Kidney glomerular epithelial cell (primary cell): ENCODE measurements around the gene ZNF385B.
"Not testable (repeated sequence)": the region's sequence is repeated elsewhere in the genome, so short reads cannot be mapped to it uniquely, and the experiment has no call there.

Experiments
- DNase-seq: peaks from one replicate; lab custom pipeline; 2025; lab: John Stamatoyannopoulos, UW

Gene ZNF385B

GRCh38 chr2:179488563-179488962 lies 372.8 kb downstream of the ZNF385B start:
- DNase-seq: no peak

- DNase-seq: no peak
Observed at GRCh38 chr2:179487010-179487731, 374.2 kb downstream of the ZNF385B start.

- no peak for DNase-seq
Observed at GRCh38 chr2:179483131-179483530, 378.3 kb downstream of the ZNF385B start.

- no peak for DNase-seq
Observed at GRCh38 chr2:179479947-179480346, 381.5 kb downstream of the ZNF385B start.

GRCh38 chr2:179478771-179479170 lies 382.6 kb downstream of the ZNF385B start:
- DNase-seq: no peak

- no peak for DNase-seq
Observed at GRCh38 chr2:179470992-179471391, 390.4 kb downstream of the ZNF385B start.

- DNase-seq: no peak
Observed at GRCh38 chr2:179470089-179470488, 391.3 kb downstream of the ZNF385B start.

GRCh38 chr2:179467960-179468359 lies 393.5 kb downstream of the ZNF385B start:
- DNase-seq: no peak

GRCh38 chr2:179467111-179467510 lies 394.3 kb downstream of the ZNF385B start:
- no peak for DNase-seq

- no peak for DNase-seq
Observed at GRCh38 chr2:179461420-179461819, 400.0 kb downstream of the ZNF385B start.

GRCh38 chr2:179460181-179460929 lies 401.1 kb downstream of the ZNF385B start:
- DNase-seq: peak; percentile 85

- DNase-seq: not testable (repeated sequence)
Observed at GRCh38 chr2:179458113-179458512, 403.3 kb downstream of the ZNF385B start.

GRCh38 chr2:179455824-179456223 lies 405.6 kb downstream of the ZNF385B start:
- DNase-seq: no peak

GRCh38 chr2:179455172-179455524 lies 406.3 kb downstream of the ZNF385B start:
- no peak for DNase-seq

GRCh38 chr2:179454443-179455171 lies 406.8 kb downstream of the ZNF385B start:
- DNase-seq: peak; percentile 70

GRCh38 chr2:179449010-179449409 lies 412.4 kb downstream of the ZNF385B start:
- no peak for DNase-seq

- DNase-seq: no peak
Observed at GRCh38 chr2:179447839-179448447, 413.5 kb downstream of the ZNF385B start.

GRCh38 chr2:179447421-179447820 lies 414.0 kb downstream of the ZNF385B start:
- no peak for DNase-seq

- DNase-seq: no peak
Observed at GRCh38 chr2:179446476-179447141, 414.8 kb downstream of the ZNF385B start.

GRCh38 chr2:179444056-179444455 lies 417.4 kb downstream of the ZNF385B start:
- no peak for DNase-seq

- no peak for DNase-seq
Observed at GRCh38 chr2:179443180-179443579, 418.2 kb downstream of the ZNF385B start.

GRCh38 chr2:179442206-179442605 lies 419.2 kb downstream of the ZNF385B start:
- DNase-seq: no peak
